ENCODE results near the gene PSD. TPM values are rescaled to one million over a fixed set of nuclear protein-coding genes. Genes with fewer than 3 reads are reported as not detected.

PSD gene
- total RNA-seq, 1 donor = 0.18 TPM

GRCh38 chr10:102400598-102401341, 17.8 kb downstream of the PSD start:
- no peak overlapping the region for H3K4me3 ChIP-seq (ENCODE audit: low read depth, low read length)
- no peak for DNase-seq (ENCODE audit: low read depth)
- TF ChIP-seq CTCF (IDR thresholded peaks at IDR 0.05; ENCODE audit: insufficient read depth, low read length) = no peak

- no peak overlapping the region for H3K4me3 ChIP-seq (ENCODE audit: low read depth, low read length)
- TF ChIP-seq CTCF (IDR thresholded peaks at IDR 0.05; ENCODE audit: insufficient read depth, low read length) = no peak
- no peak for DNase-seq (ENCODE audit: low read depth)
These were observed 18.5 kb downstream of the PSD start for GRCh38 chr10:102400076-102400475.

GRCh38 chr10:102399217-102400021, 19.2 kb downstream of the PSD start:
- H3K4me3 ChIP-seq (ENCODE audit: low read depth, low read length) = peak overlapping the region; percentile 59
- TF ChIP-seq CTCF (IDR thresholded peaks at IDR 0.05; ENCODE audit: insufficient read depth, low read length) = peak; percentile 78
- peak; percentile 83 for DNase-seq (ENCODE audit: low read depth)

- H3K4me3 ChIP-seq (ENCODE audit: low read depth, low read length) = no peak overlapping the region
- DNase-seq (ENCODE audit: low read depth) = no peak
- TF ChIP-seq CTCF (IDR thresholded peaks at IDR 0.05; ENCODE audit: insufficient read depth, low read length) = no peak
These were observed 20.2 kb downstream of the PSD start for GRCh38 chr10:102398172-102399020.

GRCh38 chr10:102397222-102398171, 21.1 kb downstream of the PSD start:
- H3K4me3 ChIP-seq (ENCODE audit: low read depth, low read length) = no peak overlapping the region
- DNase-seq (ENCODE audit: low read depth) = no peak
- no peak for TF ChIP-seq CTCF (IDR thresholded peaks at IDR 0.05; ENCODE audit: insufficient read depth, low read length)
